Right hindlimb (tissue), 1 donor: ENCODE results near the gene AMZ1.
"Not testable (repeated sequence)": the region's sequence is repeated elsewhere in the genome, so short reads cannot be mapped to it uniquely, and the experiment has no call there.

Experiments used
- DNase-seq: peaks from one replicate; pipeline ENCODE4 v3.0.0-alpha.2; 2018

Gene AMZ1

DNA sequence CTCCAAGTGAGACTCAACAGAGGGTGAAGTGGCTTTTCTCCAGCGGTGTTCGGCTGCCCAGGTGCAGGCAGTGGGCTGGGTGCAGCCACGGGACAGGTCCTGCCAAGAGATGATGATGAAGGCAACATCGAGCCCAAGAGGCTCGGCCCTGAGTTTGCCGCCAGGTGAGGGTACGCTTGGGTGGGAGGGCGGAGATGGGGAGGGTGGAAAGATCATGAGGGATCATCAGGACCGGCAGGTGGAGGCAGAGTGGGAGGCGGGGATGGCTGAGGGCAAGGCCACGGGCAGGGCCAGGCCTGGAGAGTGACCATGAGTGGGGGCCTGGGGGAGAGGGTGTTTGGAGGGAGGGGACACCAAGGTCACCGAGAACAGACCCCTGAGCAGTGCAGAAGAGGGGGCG lies 17.8 kb upstream of the AMZ1 start:
- DNase-seq, result no peak

DNA sequence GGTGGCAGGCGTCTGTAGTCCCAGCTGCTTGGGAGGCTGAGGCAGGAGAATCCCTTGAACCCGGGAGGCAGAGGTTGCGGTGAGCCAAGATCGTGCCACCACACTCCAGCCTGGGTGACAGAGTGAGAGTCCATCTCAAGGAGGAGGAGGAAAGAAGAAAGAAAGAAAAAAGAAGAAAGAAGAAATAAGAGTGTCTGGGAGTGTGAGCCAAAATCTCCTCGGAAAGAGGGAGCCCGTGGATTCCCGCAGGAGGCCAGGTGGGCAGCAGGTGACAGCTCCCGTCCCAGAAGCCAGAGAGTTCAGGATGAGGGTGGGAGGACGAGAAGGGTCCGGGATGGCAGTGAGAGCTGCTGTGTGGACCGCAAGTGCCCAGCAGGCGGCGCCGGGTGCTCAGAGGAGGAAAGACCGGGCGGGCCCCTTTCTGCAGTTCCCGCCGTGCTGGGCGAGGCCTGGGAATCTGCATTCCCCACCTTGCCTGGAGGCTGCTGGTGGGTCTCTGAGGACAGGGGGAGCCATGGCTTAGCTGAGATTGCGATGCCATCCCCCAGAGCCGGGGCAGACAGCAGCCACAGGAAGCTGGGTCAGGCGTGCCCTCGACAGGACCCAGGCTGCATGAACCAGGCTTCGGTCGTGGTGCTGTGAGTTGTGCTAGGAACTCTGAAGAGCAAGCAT lies 17.1 kb upstream of the AMZ1 start:
- no peak for DNase-seq

GRCh38 chr7:2673214-2673613 lies 14.8 kb upstream of the AMZ1 start:
- DNase-seq, result not testable (repeated sequence)

GRCh38 chr7:2673934-2674333 lies 14.1 kb upstream of the AMZ1 start:
- no peak for DNase-seq

GRCh38 chr7:2675256-2675764 lies 12.7 kb upstream of the AMZ1 start:
- no peak for DNase-seq

GRCh38 chr7:2676576-2676975 lies 11.4 kb upstream of the AMZ1 start:
- DNase-seq, result not testable (repeated sequence)

DNA sequence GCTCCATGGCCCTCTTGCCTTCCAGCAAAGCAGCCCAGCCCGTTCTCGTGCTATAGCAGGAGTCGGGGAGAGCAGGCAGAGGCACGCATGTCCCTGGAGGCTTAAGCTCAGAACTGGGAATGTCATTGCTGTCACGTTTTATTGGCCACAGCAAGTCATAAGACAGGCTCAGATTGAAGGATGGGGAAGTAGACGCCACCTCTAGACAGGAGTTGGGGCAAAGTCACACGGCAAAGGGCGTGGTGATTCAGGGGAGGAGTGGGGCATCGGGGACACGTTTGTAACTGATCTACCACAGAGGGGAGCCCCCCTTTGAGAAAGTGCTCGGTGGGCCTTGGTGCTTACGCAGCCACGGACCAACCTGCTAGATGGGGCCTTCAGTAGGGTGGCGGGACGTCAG lies 9.5 kb upstream of the AMZ1 start:
- not testable (repeated sequence) for DNase-seq

DNA sequence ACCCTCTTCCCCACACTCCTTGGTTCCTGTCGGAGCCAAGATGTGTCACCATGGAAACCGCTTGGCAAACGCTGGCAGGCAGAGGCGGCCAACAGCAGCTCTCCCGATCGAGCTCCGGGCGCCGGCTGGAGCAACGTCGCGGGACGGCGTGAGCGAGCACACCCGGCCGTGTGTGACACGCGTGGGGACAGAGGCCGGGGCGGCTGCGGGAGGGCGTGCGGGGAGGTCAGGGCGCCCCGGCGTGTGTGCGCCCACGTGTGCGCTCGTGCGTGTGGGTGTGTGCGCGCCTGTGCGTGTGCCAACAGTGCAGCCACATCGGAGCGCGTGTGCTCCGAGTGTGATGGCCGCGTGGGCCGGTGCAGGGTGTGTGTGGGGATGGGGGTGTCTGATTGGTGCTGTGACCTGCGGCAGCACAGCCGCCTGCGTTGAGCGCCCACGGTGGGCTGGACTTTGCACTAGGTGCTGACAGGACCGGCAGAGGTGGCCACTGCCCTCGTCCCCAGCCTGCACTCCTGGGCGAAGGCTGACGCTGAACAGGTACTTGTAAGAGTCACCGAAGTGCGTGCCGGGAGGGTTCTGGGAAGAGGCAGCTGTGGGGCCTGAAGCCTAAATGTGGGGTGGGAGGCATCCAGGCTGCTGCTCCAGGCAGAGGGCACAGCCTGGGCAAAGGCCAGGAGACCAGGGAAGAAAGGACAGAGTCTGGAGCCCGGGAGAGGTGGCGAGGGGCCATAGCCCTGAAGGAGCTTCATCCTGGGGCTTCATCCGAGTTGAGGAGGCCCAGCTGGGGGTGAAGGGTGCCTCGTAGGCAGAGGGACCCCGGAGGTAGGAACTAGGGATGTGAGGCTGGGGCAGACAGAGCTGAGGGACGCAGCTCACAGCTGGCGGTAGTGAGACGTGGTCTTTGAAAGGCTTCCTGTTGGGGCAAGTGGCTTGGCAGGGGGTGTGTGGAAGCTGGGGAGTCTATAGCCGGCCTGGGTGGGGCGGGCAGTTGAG lies 8.6 kb upstream of the AMZ1 start:
- not testable (repeated sequence) for DNase-seq

DNA sequence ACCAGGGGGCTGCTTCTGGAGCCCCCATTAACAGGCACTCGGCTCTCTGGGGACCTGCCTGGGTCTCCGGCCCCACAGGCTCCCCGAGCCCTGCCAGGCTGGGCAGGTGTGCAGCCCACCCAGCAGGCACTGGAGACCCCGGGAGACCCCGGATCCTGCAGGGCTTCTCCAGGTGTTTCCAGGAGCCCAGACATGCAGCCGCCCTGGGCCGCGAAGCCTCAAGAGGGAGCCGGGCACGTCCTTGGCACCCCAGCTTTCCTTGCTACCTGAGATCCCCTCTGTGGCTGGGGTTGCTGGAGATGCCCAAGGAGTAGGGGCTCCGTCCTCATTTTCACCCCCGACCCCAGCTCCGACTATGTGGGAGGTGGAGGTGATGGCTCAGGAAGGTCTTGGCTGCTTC lies 7.7 kb upstream of the AMZ1 start:
- DNase-seq, result no peak

DNA sequence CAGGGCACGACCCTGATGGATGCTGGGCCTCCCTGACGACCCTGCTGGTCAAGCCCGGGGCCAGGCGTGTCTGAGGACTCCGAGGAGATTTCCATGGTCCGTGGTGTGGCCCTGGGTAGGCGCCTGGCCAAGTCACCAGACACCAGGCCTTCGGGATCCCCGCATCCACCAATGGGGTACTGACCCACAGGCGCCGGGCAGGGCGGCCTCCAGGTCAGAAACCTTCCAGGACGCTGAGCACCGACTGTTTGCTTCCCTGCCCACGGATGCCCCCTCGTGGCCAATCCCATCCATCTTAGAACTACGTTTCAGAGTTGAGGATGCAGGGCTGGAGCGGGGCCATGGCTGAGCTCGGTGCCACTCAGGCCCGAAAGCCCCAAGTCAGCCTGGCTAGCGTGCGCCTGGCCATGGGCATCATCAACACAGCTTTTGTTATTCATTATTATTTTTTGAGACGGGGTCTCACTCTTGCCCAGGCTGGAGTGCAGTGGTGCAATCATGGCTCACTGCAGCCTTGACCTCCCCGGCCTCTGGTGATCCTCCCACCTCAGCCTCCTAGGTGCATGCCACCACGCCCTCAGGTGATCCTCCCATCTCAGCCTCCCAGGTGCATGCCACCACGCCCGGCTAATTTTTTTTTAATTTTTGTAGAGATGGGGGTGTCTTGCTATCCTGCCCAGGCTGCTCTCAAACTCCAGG lies 7.1 kb upstream of the AMZ1 start:
- peak; percentile 73 for DNase-seq

DNA sequence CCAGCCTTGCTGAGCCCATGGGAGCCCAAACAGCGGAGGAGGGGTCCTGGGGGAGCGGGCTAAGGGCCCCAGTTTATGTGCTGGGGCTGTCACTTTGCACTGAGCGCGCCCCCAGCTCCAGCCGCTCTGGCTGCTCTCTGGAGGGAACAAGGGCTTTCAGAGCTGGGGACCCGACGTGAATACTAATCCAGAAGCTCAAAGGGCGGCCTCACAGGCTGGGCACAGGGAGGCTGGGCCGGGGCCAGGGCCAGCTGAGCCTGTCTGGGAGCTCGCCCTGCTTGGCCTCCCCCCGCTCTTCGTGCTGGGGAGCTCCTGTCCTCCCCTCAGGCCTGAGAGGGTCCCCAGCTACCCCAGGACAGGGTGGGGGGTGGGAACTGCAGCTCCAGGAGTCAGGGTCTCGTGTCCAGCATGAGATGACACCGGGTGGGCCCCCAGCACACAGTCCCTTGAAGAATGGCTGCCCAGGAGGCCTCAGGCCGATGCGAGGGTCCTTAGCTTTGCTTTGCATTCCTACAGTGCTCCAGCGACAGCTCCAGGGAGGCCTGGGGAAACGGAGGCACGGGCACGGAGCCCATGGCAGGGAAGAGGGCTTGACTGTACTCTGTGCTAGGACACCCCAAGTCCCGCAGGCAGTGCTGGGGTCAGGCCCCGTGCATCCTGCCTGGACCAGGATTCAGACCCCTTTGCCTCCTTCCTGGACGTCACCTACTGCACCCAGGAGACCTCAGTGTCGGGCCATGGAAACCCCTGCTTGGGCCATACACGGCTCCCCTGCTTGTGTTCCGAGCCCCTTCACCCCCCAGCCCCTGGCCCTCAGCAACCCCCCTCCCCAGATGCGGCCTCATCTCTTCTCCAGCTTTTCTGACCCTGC lies 5.8 kb upstream of the AMZ1 start:
- no peak for DNase-seq

GRCh38 chr7:2684501-2684900 lies 3.5 kb upstream of the AMZ1 start:
- DNase-seq, result no peak

DNA sequence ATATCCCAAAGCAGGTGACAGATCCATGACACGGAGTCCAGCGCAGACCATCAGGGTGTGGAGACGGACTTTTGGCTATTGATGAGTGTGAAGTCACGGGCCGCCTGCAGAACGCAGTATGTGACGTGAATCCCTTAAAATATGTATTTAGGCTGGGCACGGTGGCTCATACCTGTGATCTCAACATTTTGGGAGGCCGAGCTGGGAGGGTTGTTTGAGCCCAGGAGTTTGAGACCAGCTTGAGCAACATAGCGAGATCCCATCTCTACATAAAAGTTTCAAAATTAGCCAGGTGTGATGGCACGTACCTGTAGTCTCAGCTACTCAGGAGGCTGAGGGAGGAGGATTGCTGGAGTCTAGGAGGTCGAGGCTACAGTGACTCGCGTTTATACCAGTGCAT lies 1.9 kb upstream of the AMZ1 start:
- no peak for DNase-seq

DNA sequence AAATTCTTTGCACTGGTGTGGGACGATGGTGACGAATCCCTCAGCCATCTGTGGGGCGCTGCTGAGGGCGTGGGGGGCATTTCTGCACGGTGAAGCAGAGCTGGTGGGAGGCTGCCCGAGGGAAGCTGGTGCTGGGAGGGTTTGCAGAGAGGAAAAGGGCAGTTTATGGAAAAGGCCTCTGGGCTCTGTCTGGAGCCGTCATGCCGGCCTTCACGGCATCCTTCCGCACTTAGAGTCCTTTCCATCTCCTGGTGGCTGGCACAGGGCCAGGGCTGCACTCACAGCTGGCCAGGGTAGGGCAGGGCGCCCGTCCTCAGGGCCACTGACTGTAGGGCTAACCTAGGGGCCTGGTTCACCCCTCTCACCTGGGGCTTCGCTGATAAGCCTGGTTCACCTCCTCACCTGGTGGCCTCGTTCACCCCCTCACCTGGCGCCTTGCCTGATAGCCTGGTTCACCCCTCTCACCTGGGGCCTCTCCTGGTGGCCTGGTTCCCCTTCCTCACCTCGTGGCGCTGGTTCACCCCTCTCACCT lies 598 bp upstream of the AMZ1 start:
- peak; percentile 54 for DNase-seq

DNA sequence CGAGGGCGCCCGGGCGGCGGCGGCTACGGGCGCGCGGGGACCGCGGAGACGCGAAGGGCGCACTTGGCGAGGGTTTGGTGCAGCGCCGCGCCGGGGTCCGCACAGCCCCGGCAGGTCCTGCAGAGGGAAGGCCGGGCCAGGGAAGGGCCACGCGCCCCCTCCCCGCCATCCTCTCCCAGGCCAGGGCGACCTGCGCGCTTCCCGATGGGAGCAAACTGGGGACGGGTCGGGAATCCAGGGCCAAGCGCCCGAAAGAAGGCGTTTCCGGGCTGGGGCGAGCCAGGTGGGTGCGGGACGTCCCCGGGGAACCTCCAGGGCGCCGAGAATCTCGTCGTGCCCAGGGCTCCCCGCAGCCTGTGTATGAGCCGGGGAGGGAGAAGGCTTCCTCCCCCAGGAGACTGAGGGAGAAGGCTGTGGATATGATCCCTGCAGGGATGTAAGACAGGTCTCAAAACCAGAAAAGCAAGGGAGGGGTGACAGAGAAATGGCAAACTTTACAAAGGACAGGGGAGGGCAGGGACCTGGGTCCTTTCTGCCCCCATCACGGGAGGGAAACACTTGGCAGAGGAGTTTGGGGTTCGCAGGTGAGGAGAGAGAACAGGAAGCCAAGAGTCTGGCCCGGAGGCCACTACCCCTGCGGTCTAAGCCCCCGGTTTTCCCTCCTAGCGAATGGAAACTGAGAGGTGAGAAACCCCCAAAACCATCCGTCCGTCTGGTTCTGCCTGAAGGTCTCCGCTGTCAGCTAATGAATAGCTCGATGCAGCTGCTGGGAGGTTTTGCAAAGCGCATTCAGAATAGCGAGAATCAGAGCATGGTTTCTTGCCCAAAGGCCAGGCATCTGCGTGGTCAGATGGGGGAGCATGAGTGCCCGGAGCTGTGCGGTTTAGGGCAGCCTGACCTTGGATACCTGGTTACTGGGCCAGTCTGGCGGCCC lies 674 bp downstream of the AMZ1 start:
- DNase-seq, result no peak

DNA sequence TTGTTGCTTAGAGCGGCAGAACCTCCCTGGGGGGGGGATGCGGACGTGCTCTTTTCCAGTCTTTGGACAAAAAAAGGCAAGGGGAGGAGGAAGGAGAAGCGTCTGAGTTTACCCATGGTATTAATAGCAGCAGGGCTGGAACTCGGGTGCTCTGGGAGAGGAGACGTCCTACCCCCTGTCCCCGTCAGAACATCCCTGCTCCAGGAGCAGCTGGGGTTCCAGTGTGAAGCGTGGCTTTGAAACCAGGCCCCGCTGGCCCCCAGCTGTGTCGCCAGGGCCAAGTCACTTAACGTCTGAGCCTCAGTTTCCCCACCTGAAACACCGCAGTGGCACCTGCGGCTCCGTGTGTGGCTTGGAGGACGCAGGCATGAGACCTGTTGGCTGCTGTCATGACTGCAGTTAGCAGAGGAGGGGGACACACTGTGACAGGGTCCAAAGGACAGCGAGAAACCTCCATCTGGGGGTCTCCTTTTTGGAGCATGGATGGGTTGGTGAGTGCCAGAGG lies 1.4 kb downstream of the AMZ1 start:
- DNase-seq, result no peak

DNA sequence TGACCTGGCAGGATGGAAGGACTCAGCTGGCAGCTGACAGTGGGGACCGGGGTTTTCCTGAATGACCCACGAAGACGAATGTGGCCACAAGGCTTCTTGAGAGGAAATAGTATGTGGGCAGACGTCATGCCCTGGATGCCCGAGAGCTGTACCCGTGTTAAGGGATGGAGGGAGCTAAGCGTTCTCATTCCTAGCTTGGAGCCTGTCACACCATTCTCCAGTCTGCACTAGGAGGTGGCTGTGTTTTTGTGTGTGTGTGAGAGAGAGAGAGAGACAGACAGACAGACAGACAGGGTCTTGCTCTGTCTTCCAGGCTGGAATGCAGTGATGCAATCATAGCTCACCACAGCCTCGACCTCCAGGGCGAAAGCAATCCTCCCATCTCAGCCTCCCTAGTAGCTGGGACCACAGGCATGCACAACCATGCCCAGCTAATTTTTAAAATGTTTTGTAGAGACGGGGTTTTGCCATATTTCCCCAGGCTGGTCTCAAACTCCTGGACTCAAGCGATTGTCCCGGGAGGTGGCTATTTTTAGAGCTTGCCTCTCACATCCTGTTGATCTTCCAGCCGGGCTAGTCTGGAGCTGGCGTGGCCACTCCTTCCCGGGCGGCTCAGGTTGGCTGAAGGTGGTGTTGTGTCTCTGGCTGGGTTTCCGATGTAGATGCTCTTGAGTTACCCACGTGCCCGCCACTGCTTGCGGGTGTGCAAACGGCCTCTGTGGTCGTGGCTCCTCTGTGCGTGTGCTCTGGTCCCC lies 2.1 kb downstream of the AMZ1 start:
- no peak for DNase-seq

DNA sequence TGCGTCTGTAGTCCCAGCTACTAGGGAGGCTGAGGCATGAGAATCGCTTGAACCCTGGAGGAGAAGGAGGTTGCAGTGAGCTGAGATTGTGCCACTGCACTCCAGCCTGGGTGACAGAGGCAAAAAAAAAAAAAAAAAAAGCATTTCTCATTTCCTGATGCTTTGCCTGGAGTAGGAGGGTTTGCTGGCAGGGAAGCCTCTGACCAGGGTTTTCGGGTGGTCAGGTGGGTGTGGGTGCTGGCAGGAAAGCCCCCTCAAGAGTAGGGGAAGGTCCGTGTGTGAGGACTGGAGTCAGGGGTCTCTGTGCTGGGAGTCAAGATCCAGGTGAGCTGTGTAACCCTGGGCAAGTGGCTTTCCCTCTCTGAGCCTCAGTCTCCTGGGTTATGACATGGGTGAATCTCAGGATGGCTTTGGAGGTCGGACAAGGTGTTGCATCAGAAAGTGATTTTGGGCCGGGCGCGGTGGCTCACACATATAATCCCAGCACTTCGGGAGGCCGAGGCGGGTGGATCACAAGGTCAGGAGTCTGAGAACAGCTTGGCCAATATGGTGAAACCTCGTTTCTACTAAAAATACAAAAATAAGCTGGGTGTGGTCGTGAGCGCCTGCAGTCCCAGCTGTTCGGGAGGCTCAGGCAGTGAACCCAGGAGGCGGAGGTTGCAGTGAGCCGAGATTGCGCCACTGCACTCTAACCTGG lies 3.2 kb downstream of the AMZ1 start:
- DNase-seq, result no peak

- DNase-seq, result not testable (repeated sequence)
These were observed 4.0 kb downstream of the AMZ1 start for GRCh38 chr7:2691932-2692439.
